Measurements from ENCODE around the gene DUSP22.

The DUSP22 gene

DNA sequence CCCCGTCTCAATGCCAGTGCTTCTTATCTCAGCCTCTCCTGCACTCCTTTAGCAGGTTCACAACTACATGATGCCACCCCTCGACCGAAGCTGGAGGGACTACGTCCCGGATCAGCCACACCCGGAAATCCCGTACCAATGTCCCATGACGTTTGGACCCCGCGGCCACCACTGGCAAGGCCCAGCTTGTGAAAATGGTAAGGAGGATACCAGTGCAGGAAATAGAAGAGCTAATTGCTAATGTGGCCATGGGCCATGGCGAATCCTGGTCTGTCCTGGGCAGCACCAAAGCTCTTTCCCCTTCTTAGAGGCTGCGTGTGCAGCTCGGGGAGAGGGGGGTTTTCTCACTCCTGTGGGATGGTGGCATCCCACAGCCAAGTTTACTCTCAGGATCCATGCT lies 104.8 kb downstream of the DUSP22 start:
- Histone ChIP-seq H2AK5ac (ENCODE audit: low read length, severe bottlenecking) (no peak overlapping the region), H4K91ac (ENCODE audit: low read length) (no peak overlapping the region), H2BK12ac (ENCODE audit: low read length in 2 of 2) (no peak overlapping the region), H2AFZ (ENCODE audit: low read depth, low read length) (no peak overlapping the region), H3K27ac (ENCODE audit: low read length, poor library complexity, severe bottlenecking) (no peak overlapping the region), H3K36me3 (ENCODE audit: control insufficient read depth in 1 of 2, insufficient read depth in 2 of 2, low read depth in 1 of 2, low read length in 2 of 2) (peaks cover 0 to 34% of the 10 kb centered on the region in 2 experiments), H3K9ac (ENCODE audit: low read length) (no peak overlapping the region), H2BK120ac (ENCODE audit: low read depth, low read length) (no peak overlapping the region), H3K14ac (ENCODE audit: low read length in 2 of 2) (no peak overlapping the region), H3K27me3 (ENCODE audit: control insufficient read depth in 1 of 2, insufficient read depth in 1 of 2, low read length in 2 of 2) (peaks cover 61 to 63% of the 10 kb centered on the region in 2 experiments), H3K4me3 (ENCODE audit: insufficient read depth in 1 of 2, low read depth in 1 of 2, low read length in 2 of 2) (no peak overlapping the region), H3K4me2 (ENCODE audit: low read length, poor library complexity, severe bottlenecking) (no peak overlapping the region), H3K4me1 (ENCODE audit: control insufficient read depth, insufficient read depth, low read depth, low read length) (peaks cover 16% of the 10 kb centered on the region), H3K79me1 (replicated peaks; ENCODE audit: low read length, poor library complexity, severe bottlenecking) (no peaks in the 10 kb centered on the region), H4K8ac (ENCODE audit: low read length) (no peak overlapping the region), H2BK15ac (ENCODE audit: low read depth, poor library complexity, severe bottlenecking) (no peak overlapping the region), H3K4ac (ENCODE audit: low read depth in 1 of 2, low read length in 2 of 2) (no peak overlapping the region), H3K23ac (ENCODE audit: low read length in 2 of 2) (no peak overlapping the region), H2BK5ac (ENCODE audit: low read depth, low read length, poor library complexity, severe bottlenecking) (no peak overlapping the region), H3K18ac (ENCODE audit: low read depth in 1 of 2, low read length in 2 of 2) (no peak overlapping the region), H3K9me3 (ENCODE audit: control insufficient read depth, low read length) (no peaks in the 10 kb centered on the region)
- WGBS = 88% methylated on average over 13 of the region's 13 CpGs
- DNase-seq = no peak

DNA sequence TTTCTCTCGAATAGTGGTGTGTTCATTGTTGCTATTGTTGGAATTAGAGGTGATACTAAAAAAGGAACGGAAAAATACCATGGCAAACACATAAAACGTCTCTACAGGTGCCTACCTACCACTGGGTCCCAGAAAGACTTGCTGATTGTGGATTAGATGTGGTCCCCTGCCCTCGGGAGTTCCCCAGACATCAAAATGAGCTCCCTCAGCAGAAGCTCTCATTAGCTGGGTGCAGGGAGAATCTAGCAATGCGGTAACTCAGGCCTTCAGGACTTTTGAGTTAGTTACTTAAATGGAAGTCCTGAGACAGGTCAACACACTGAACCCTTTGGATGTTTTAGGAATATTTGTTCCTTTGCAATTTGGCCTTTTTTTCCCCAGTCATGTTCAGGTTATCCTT lies 105.3 kb downstream of the DUSP22 start:
- H2BK5ac ChIP-seq (ENCODE audit: low read depth, low read length, poor library complexity, severe bottlenecking) = no peak overlapping the region
- no peaks in the 10 kb centered on the region for H3K79me1 ChIP-seq (replicated peaks; ENCODE audit: low read length, poor library complexity, severe bottlenecking)
- peaks cover 10% of the 10 kb centered on the region for H3K4me1 ChIP-seq (ENCODE audit: control insufficient read depth, insufficient read depth, low read depth, low read length)
- peaks cover 0 to 36% of the 10 kb centered on the region in 2 experiments for H3K36me3 ChIP-seq (ENCODE audit: control insufficient read depth in 1 of 2, insufficient read depth in 2 of 2, low read depth in 1 of 2, low read length in 2 of 2)
- H3K27ac ChIP-seq (ENCODE audit: low read length, poor library complexity, severe bottlenecking) = no peak overlapping the region
- H4K8ac ChIP-seq (ENCODE audit: low read length) = no peak overlapping the region
- H3K27me3 ChIP-seq (ENCODE audit: control insufficient read depth in 1 of 2, insufficient read depth in 1 of 2, low read length in 2 of 2) = peaks cover 56 to 57% of the 10 kb centered on the region in 2 experiments
- H3K9me3 ChIP-seq (ENCODE audit: control insufficient read depth, low read length) = no peaks in the 10 kb centered on the region
- WGBS = 83% methylated on average over 4 of the region's 5 CpGs
- H2BK120ac ChIP-seq (ENCODE audit: low read depth, low read length) = no peak overlapping the region
- no peak overlapping the region for H3K23ac ChIP-seq (ENCODE audit: low read length in 2 of 2)
- no peak overlapping the region for H2AFZ ChIP-seq (ENCODE audit: low read depth, low read length)
- H3K14ac ChIP-seq (ENCODE audit: low read length in 2 of 2) = no peak overlapping the region
- no peak overlapping the region for H3K4me2 ChIP-seq (ENCODE audit: low read length, poor library complexity, severe bottlenecking)
- no peak for DNase-seq
- no peak overlapping the region for H2BK12ac ChIP-seq (ENCODE audit: low read length in 2 of 2)
- no peak overlapping the region for H3K4me3 ChIP-seq (ENCODE audit: insufficient read depth in 1 of 2, low read depth in 1 of 2, low read length in 2 of 2)
- H3K4ac ChIP-seq (ENCODE audit: low read depth in 1 of 2, low read length in 2 of 2) = no peak overlapping the region
- H2BK15ac ChIP-seq (ENCODE audit: low read depth, poor library complexity, severe bottlenecking) = no peak overlapping the region
- no peak overlapping the region for H4K91ac ChIP-seq (ENCODE audit: low read length)
- H2AK5ac ChIP-seq (ENCODE audit: low read length, severe bottlenecking) = no peak overlapping the region
- no peak overlapping the region for H3K9ac ChIP-seq (ENCODE audit: low read length)
- H3K18ac ChIP-seq (ENCODE audit: low read depth in 1 of 2, low read length in 2 of 2) = no peak overlapping the region

DNA sequence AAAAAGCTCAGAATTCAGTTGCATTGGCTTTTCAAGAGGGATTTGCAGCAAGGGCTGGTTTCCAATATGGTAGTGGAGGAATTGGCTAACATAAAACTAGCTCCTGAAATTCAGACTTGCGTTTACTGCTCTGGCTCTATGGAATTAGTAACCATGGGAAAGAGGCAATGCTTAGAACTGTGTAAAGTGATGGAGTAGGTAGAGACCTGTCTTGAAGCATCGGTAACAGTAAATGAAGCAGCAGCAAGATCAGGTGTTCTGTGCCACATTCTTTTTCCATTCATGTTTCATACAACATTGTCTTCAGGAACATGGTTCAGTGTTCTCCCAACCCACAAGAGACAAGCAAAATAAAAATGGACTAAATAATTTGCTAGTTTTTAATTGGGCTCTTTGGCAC lies 105.8 kb downstream of the DUSP22 start:
- no peak overlapping the region for H3K4me3 ChIP-seq (ENCODE audit: insufficient read depth in 1 of 2, low read depth in 1 of 2, low read length in 2 of 2)
- no peak overlapping the region for H2AFZ ChIP-seq (ENCODE audit: low read depth, low read length)
- H3K27me3 ChIP-seq (ENCODE audit: control insufficient read depth in 1 of 2, insufficient read depth in 1 of 2, low read length in 2 of 2) = peaks cover 51 to 53% of the 10 kb centered on the region in 2 experiments
- H4K8ac ChIP-seq (ENCODE audit: low read length) = no peak overlapping the region
- H2BK12ac ChIP-seq (ENCODE audit: low read length in 2 of 2) = no peak overlapping the region
- WGBS = 100% methylated on average over 1 of the region's 2 CpGs
- H3K4me1 ChIP-seq (ENCODE audit: control insufficient read depth, insufficient read depth, low read depth, low read length) = peaks cover 6% of the 10 kb centered on the region
- no peak overlapping the region for H2AK5ac ChIP-seq (ENCODE audit: low read length, severe bottlenecking)
- H3K27ac ChIP-seq (ENCODE audit: low read length, poor library complexity, severe bottlenecking) = no peak overlapping the region
- H3K79me1 ChIP-seq (replicated peaks; ENCODE audit: low read length, poor library complexity, severe bottlenecking) = no peaks in the 10 kb centered on the region
- no peak overlapping the region for H2BK120ac ChIP-seq (ENCODE audit: low read depth, low read length)
- no peak overlapping the region for H3K4ac ChIP-seq (ENCODE audit: low read depth in 1 of 2, low read length in 2 of 2)
- H3K23ac ChIP-seq (ENCODE audit: low read length in 2 of 2) = no peak overlapping the region
- H3K4me2 ChIP-seq (ENCODE audit: low read length, poor library complexity, severe bottlenecking) = no peak overlapping the region
- no peak overlapping the region for H2BK15ac ChIP-seq (ENCODE audit: low read depth, poor library complexity, severe bottlenecking)
- H3K9me3 ChIP-seq (ENCODE audit: control insufficient read depth, low read length) = no peaks in the 10 kb centered on the region
- H3K36me3 ChIP-seq (ENCODE audit: control insufficient read depth in 1 of 2, insufficient read depth in 2 of 2, low read depth in 1 of 2, low read length in 2 of 2) = peaks cover 0 to 36% of the 10 kb centered on the region in 2 experiments
- H3K14ac ChIP-seq (ENCODE audit: low read length in 2 of 2) = no peak overlapping the region
- no peak overlapping the region for H3K9ac ChIP-seq (ENCODE audit: low read length)
- DNase-seq = no peak
- no peak overlapping the region for H2BK5ac ChIP-seq (ENCODE audit: low read depth, low read length, poor library complexity, severe bottlenecking)
- H4K91ac ChIP-seq (ENCODE audit: low read length) = no peak overlapping the region
- no peak overlapping the region for H3K18ac ChIP-seq (ENCODE audit: low read depth in 1 of 2, low read length in 2 of 2)

DNA sequence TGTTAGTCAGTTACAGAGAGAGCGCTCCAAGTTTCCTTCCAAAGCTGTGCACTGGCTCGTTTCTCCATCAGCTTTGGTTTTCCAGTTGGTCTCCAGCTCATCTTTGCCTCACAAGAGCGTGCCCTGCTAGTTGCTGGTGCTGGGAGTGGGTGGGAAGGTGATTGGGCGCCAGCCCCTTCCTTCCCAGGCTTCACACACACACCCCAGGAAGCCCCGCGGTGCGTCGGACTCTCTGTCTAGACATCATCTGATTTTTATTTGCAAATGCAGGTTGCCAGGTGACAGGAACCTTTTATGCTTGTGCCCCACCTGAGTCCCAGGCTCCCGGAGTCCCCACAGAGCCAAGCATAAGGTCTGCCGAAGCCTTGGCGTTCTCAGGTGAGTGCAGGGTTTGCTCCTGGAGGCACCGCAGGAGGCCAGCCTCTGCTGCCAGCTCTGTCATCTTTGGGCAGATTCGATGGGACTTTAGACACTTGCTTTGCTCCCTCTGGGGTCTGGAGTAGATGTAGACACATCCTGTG lies 106.3 kb downstream of the DUSP22 start:
- WGBS = 87% methylated on average over 13 of the region's 13 CpGs
- Histone ChIP-seq H3K4me3 (ENCODE audit: insufficient read depth in 1 of 2, low read depth in 1 of 2, low read length in 2 of 2) (no peak overlapping the region), H2AK5ac (ENCODE audit: low read length, severe bottlenecking) (no peak overlapping the region), H3K4ac (ENCODE audit: low read depth in 1 of 2, low read length in 2 of 2) (no peak overlapping the region), H3K4me2 (ENCODE audit: low read length, poor library complexity, severe bottlenecking) (no peak overlapping the region), H4K91ac (ENCODE audit: low read length) (no peak overlapping the region), H3K27me3 (ENCODE audit: control insufficient read depth in 1 of 2, insufficient read depth in 1 of 2, low read length in 2 of 2) (peaks cover 46 to 55% of the 10 kb centered on the region in 2 experiments), H2BK15ac (ENCODE audit: low read depth, poor library complexity, severe bottlenecking) (no peak overlapping the region), H3K14ac (ENCODE audit: low read length in 2 of 2) (no peak overlapping the region), H2BK5ac (ENCODE audit: low read depth, low read length, poor library complexity, severe bottlenecking) (no peak overlapping the region), H3K9ac (ENCODE audit: low read length) (no peak overlapping the region), H3K79me1 (replicated peaks; ENCODE audit: low read length, poor library complexity, severe bottlenecking) (no peaks in the 10 kb centered on the region), H3K27ac (ENCODE audit: low read length, poor library complexity, severe bottlenecking) (no peak overlapping the region), H3K9me3 (ENCODE audit: control insufficient read depth, low read length) (peaks cover 4% of the 10 kb centered on the region), H3K18ac (ENCODE audit: low read depth in 1 of 2, low read length in 2 of 2) (no peak overlapping the region), H3K4me1 (ENCODE audit: control insufficient read depth, insufficient read depth, low read depth, low read length) (peaks cover under 1% of the 10 kb centered on the region), H2AFZ (ENCODE audit: low read depth, low read length) (no peak overlapping the region), H2BK12ac (ENCODE audit: low read length in 2 of 2) (no peak overlapping the region), H3K36me3 (ENCODE audit: control insufficient read depth in 1 of 2, insufficient read depth in 2 of 2, low read depth in 1 of 2, low read length in 2 of 2) (peaks cover 0 to 36% of the 10 kb centered on the region in 2 experiments), H4K8ac (ENCODE audit: low read length) (no peak overlapping the region), H2BK120ac (ENCODE audit: low read depth, low read length) (no peak overlapping the region), H3K23ac (ENCODE audit: low read length in 2 of 2) (no peak overlapping the region)
- no peak for DNase-seq
